Measurements from ENCODE around the gene ZBTB7C.

GRCh38 chr18:48352051-48352755, 57.0 kb downstream of the ZBTB7C start:
- TF ChIP-seq CTCF (conservative IDR thresholded peaks at IDR 0.05): no peak
- TF ChIP-seq ZFX (IDR thresholded peaks at IDR 0.05): no peak
